Stomach (tissue), 9 donors: Measurements from ENCODE around the gene PAK6. TPM values are rescaled to one million over a fixed set of nuclear protein-coding genes. Genes with fewer than 3 reads are reported as not detected.

ENCODE experiments used
- DNase-seq, 2 donors: peaks; one replicate each; pipeline versions ENCODE4 v3.0.0 to v3.0.0-alpha.2; 2013 to 2019
- H3K27ac ChIP-seq, 5 donors: fragments of 200-600 bp in 4 of 5; sonication (generic) in 4 of 5; one replicate each; pipeline ENCODE4 v1.5.1; 2013 to 2019; ENCODE audit warnings: mild to moderate bottlenecking in 1 of 5, moderate library complexity in 1 of 5
- H3K27me3 ChIP-seq, 3 donors: fragments of 200-600 bp; sonication (generic); one replicate each; pipeline ENCODE4 v1.5.1; 2017 to 2019; ENCODE audit warnings: mixed run types in 1 of 3
- H3K36me3 ChIP-seq, 4 donors: fragments of 200-600 bp; sonication (generic); 1 replicate in 3 of 4; 2 replicates in 1 of 4; pipeline ENCODE4 v1.5.1; 2016 to 2019
- H3K4me1 ChIP-seq, 4 donors: fragments of 200-600 bp; sonication (generic); one replicate each; pipeline ENCODE4 v1.5.1; 2016 to 2019
- H3K4me3 ChIP-seq, 4 donors: fragments of 200-600 bp; sonication (generic) in 3 of 4; one replicate each; pipeline ENCODE4 v1.5.1; 2016 to 2019; ENCODE audit warnings: mild to moderate bottlenecking in 1 of 4
- H3K9me3 ChIP-seq, 4 donors: fragments of 200-600 bp; sonication (generic); one replicate each; pipeline ENCODE4 v1.5.1; 2016 to 2019
- EP300 ChIP-seq: sonication (generic); formaldehyde crosslinking; IDR thresholded peaks from one replicate; pipeline ENCODE4 v1.6.1; 2017; ENCODE audit warnings: antibody characterized with exemption
- POLR2A ChIP-seq, 4 donors: fragments of 450-650 bp; IDR thresholded peaks; one replicate each; pipeline ENCODE4 v1.6.1; 2016; ENCODE audit warnings: antibody characterized with exemption in 4 of 4, control low read depth in 2 of 4, mild to moderate bottlenecking in 1 of 4, moderate library complexity in 1 of 4
- POLR2AphosphoS5 ChIP-seq, 3 donors: sonication (generic); formaldehyde crosslinking; IDR thresholded peaks; one replicate each; pipeline ENCODE4 v1.6.1; 2016; ENCODE audit warnings: antibody characterized with exemption in 3 of 3
- WGBS, 5 donors: extraction: QIAGEN DNeasy Blood & Tissue Kit in 3 of 5; methylation state at CpG; one replicate each; pipeline versions ENCODE4 v1.1.5 to v1.1.7; 2013 to 2018; 5-methylcytosine and 5-hydroxymethylcytosine counted together
- intact Hi-C: fragments of 100-400 bp; cut with DNase I; formaldehyde crosslinking; loops from one replicate; pipeline ENCODE4 v1.15.1; 2023; ENCODE audit warnings: low total_unique reads
- polyA plus RNA-seq, 3 donors: library from polyadenylated mRNA; stranded (reverse); fragments of 200-250 nt; gene quantifications; one replicate each; pipeline ENCODE4 v1.2.3, GENCODE V29; 2013
- total RNA-seq, 5 donors: library from RNA; depleted of rRNA; stranded (reverse); fragments of >200 nt; gene quantifications; one replicate each; pipeline versions ENCODE4 v1.1.0 to v1.2.3, GENCODE V29; 2014 to 2016
- TF ChIP-seq, protein P1 (sequence below), 7 experiments: fragments of 450-650 bp in 4 of 7; fragments of 200-600 bp in 3 of 7; sonication (generic) in 3 of 7; IDR thresholded peaks; one replicate each; pipeline ENCODE4 v1.5.1; 2016 to 2019; ENCODE audit warnings: antibody characterized with exemption in 7 of 7, control low read depth in 2 of 7, mild to moderate bottlenecking in 1 of 7
- donor health status: healthy with polysubstance abuse.
- donor health status: Bipolar disorder and iron deficiency.
- donor health status: healthy.

PAK6 gene
- total and polyA plus RNA-seq, 8 donors = under 0.01 to 91.9 (median 6.2) TPM

DNA sequence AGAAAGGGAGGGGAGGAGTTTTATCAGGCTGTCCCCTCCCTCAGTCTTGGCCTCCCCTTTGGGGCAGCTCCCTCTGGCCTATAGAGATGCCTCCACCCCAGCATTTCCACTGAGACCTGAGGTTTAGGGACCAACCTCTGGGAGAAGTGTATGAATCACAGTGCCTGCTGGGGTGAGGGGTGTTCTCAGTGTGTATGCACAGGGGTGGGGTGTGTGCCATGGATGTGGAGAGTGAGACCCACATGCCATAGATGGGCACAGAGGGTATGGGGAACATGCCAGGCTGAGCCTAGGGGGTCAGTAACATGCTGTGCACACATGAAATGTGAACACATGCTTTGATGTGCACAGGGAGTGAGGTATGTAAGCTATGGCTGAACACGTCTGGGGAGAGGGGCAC is 56.4 kb downstream of the PAK6 start:
- Histone ChIP-seq H3K4me3 (no peak overlapping the region), H3K27me3 (peaks cover 0 to 22% (median 12%) of the 10 kb centered on the region in 3 donors), H3K27ac (no peak overlapping the region), H3K9me3 (no peaks in the 10 kb centered on the region), H3K36me3 (peaks cover 0 to 50% (median 0%) of the 10 kb centered on the region in 4 donors), H3K4me1 (peaks cover 12 to 27% (median 17%) of the 10 kb centered on the region in 4 donors)
- no peak for DNase-seq
- intact Hi-C loops = no loop called here
- 59 to 89% (median 67%) methylated on average over 1 of the region's 1 CpG for WGBS, 5 donors
- TF ChIP-seq POLR2A (IDR thresholded peaks at IDR 0.05) = no peak
- no peak for TF ChIP-seq POLR2AphosphoS5 (IDR thresholded peaks at IDR 0.05)
- TF ChIP-seq, protein P1, sequence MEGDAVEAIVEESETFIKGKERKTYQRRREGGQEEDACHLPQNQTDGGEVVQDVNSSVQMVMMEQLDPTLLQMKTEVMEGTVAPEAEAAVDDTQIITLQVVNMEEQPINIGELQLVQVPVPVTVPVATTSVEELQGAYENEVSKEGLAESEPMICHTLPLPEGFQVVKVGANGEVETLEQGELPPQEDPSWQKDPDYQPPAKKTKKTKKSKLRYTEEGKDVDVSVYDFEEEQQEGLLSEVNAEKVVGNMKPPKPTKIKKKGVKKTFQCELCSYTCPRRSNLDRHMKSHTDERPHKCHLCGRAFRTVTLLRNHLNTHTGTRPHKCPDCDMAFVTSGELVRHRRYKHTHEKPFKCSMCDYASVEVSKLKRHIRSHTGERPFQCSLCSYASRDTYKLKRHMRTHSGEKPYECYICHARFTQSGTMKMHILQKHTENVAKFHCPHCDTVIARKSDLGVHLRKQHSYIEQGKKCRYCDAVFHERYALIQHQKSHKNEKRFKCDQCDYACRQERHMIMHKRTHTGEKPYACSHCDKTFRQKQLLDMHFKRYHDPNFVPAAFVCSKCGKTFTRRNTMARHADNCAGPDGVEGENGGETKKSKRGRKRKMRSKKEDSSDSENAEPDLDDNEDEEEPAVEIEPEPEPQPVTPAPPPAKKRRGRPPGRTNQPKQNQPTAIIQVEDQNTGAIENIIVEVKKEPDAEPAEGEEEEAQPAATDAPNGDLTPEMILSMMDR (IDR thresholded peaks at IDR 0.05) = no peak
- TF ChIP-seq EP300 = no peak

DNA sequence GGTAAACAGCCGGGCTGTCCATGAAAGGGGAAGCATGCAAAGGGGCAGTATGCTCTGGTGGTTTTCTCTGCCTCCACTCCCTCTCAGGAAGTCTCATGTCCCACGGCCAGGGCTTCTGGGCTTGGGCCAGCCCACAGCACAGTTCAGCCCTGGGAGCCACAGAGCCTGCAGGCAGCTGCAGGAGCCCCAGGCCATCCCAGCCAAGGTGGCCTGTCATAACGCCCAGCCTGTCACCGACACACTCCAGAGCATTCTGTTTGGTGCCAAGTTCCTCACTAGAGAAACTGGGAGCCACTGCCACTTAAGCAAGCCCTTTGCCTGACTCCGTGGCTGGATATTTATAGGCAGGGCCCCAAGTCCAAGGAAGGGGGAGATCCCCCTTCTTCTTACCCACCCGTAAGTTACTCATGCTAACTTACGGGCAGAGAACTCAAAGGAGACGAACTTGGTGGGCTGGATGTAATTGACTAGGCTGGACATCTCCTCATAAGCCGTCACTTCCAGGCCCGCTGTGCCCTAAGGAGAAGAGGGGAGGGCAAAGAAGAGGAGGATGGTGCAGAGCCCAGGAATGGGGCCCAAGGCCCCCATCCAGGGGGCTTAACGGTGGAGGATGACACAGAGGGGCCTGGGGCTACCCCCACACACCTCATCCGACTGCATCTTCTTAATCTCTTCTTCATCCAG is 57.2 kb downstream of the PAK6 start:
- peak in 1 of 2 donors; percentile 51 for DNase-seq
- Histone ChIP-seq H3K4me1 (peaks cover 6 to 23% (median 10%) of the 10 kb centered on the region in 4 donors), H3K36me3 (peaks cover 0 to 47% (median 0%) of the 10 kb centered on the region in 4 donors), H3K4me3 (no peak overlapping the region), H3K27me3 (peaks cover 0 to 15% (median 10%) of the 10 kb centered on the region in 3 donors), H3K27ac (peak overlapping the region in 1 of 5 donors; percentile 38), H3K9me3 (peaks cover 0 to 5% (median 0%) of the 10 kb centered on the region in 4 donors)
- TF ChIP-seq POLR2A (IDR thresholded peaks at IDR 0.05) (no peak), POLR2AphosphoS5 (IDR thresholded peaks at IDR 0.05) (peak in 1 of 3 donors; percentile 63), EP300 (no peak)
- TF ChIP-seq, protein P1 (IDR thresholded peaks at IDR 0.05) = no peak
- intact Hi-C loops = no loop called here
- 59 to 77% (median 71%) methylated on average over 10 to 12 of the region's 12 CpGs for WGBS, 5 donors

DNA sequence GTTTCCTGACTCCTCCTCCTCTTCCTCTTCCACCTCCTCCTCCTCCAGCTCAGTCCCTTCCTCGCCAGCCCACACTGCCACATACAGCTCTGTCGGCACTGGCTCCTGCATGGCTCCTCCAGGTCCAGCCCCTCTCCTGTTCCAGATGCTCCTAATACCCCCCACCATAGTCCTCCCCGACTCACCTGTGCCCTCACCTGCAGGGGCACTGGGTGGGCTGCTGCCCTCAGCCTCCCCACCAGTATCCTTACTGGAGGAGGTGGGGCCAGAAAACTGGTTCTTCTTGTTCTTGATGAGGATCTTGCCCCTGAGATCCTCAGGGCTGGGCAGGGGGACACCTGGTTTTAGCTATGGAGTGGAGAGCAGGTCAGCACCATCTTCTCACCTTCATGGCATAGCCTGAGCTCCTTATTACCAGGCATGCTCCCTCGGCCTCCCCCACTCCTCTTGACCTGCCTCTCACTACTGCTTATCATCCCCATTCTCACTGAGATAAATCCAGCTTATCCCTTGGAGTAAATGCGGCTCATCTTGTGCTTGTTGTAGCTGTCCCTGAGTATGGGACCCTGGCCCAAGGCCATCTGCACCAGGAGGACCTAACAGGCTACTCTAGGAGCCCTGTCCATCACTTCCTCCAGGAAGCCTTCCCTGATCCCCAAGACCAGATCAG is 57.8 kb downstream of the PAK6 start:
- no peak for DNase-seq
- peak overlapping the region in 1 of 5 donors; percentile 38 for H3K27ac ChIP-seq
- peaks cover 0 to 10% (median 5%) of the 10 kb centered on the region in 3 donors for H3K27me3 ChIP-seq
- 71 to 82% (median 78%) methylated on average over 4 to 5 of the region's 5 CpGs for WGBS, 5 donors
- H3K36me3 ChIP-seq = peaks cover 0 to 48% (median 0%) of the 10 kb centered on the region in 4 donors
- intact Hi-C loops = no loop called here
- H3K9me3 ChIP-seq = peaks cover 0 to 5% (median 0%) of the 10 kb centered on the region in 4 donors
- TF ChIP-seq, protein P1 (IDR thresholded peaks at IDR 0.05) = no peak
- TF ChIP-seq POLR2AphosphoS5 (IDR thresholded peaks at IDR 0.05) = no peak
- no peak for TF ChIP-seq POLR2A (IDR thresholded peaks at IDR 0.05)
- TF ChIP-seq EP300 = no peak
- peaks cover 0 to 23% (median 4%) of the 10 kb centered on the region in 4 donors for H3K4me1 ChIP-seq
- H3K4me3 ChIP-seq = no peak overlapping the region

DNA sequence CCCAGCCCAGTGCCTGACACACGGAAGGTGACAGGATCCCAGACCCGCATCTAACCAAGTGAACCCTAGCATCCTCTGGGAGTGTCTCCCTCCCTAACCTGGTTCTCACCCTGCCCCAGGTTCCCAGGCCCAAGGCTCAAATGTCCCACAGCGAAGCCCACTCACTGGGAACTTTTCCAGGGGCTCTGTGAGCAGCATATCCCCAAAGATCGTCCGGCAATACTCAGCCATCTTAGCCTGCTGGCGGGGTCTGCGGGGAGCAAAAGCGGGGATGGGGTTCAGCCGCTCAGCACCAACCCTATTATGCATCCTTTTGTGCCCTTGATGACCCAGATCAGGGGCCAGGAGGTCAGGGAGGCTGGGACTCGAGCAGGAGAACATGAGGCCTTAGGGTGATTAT is 58.5 kb downstream of the PAK6 start:
- 88 to 94% (median 93%) methylated on average over 8 to 10 of the region's 10 CpGs for WGBS, 5 donors

More for the DNA sequence above, 58.5 kb downstream of the PAK6 start:
- H3K36me3 ChIP-seq = peaks cover 0 to 49% (median 0%) of the 10 kb centered on the region in 4 donors
- peaks cover 0 to 24% (median 4%) of the 10 kb centered on the region in 4 donors for H3K4me1 ChIP-seq
- H3K27ac ChIP-seq = no peak overlapping the region
- peaks cover 0 to 5% (median 0%) of the 10 kb centered on the region in 4 donors for H3K9me3 ChIP-seq
- H3K27me3 ChIP-seq = peaks cover 0 to 3% (median 0%) of the 10 kb centered on the region in 3 donors
- H3K4me3 ChIP-seq = no peak overlapping the region
- DNase-seq = no peak
- no peak for TF ChIP-seq POLR2A (IDR thresholded peaks at IDR 0.05)
- TF ChIP-seq, protein P1 (IDR thresholded peaks at IDR 0.05) = no peak
- no peak for TF ChIP-seq EP300
- no peak for TF ChIP-seq POLR2AphosphoS5 (IDR thresholded peaks at IDR 0.05)
- intact Hi-C loops = no loop called here
